Stimulated activated CD4-positive, alpha-beta T cell treated with anti-CD3 and anti-CD28 coated beads, Interleukin-15, amount 100 ng/mL, for 1 hour (primary cell): ENCODE data around the gene B3GNT5.
"Not testable (repeated sequence)": the region's sequence is repeated elsewhere in the genome, so short reads cannot be mapped to it uniquely, and the experiment has no call there.

ENCODE experiments used
- DNase-seq, 2 donors: peaks; one replicate each; pipeline ENCODE4 v3.0.0-alpha.2; 2020; ENCODE audit warnings: low read depth in 1 of 2, low spot score in 1 of 2

B3GNT5 gene

GRCh38 chr3:183230251-183230650 is 22.8 kb upstream of the B3GNT5 start:
- DNase-seq = not testable (repeated sequence)

GRCh38 chr3:183230826-183231225 is 22.2 kb upstream of the B3GNT5 start:
- DNase-seq = no peak

GRCh38 chr3:183233966-183234365 is 19.1 kb upstream of the B3GNT5 start:
- no peak for DNase-seq

GRCh38 chr3:183239046-183239445 is 14.0 kb upstream of the B3GNT5 start:
- no peak for DNase-seq

GRCh38 chr3:183242431-183242830 is 10.6 kb upstream of the B3GNT5 start:
- no peak for DNase-seq

GRCh38 chr3:183244219-183244618 is 8.8 kb upstream of the B3GNT5 start:
- DNase-seq = no peak

GRCh38 chr3:183244981-183245476 is 8.0 kb upstream of the B3GNT5 start:
- DNase-seq = no peak

- no peak for DNase-seq
Observed at GRCh38 chr3:183247011-183247589, 6.0 kb upstream of the B3GNT5 start.

GRCh38 chr3:183249006-183249718 is 3.9 kb upstream of the B3GNT5 start:
- no peak for DNase-seq

- no peak for DNase-seq
Observed at GRCh38 chr3:183252118-183252782, 803 bp upstream of the B3GNT5 start.

- DNase-seq = peak in 1 of 2 donors; percentile 20
Observed at GRCh38 chr3:183253528-183254486, 754 bp downstream of the B3GNT5 start.

GRCh38 chr3:183254487-183255347 is 1.7 kb downstream of the B3GNT5 start:
- peak in 1 of 2 donors; percentile 3 for DNase-seq

- DNase-seq = no peak
Observed at GRCh38 chr3:183255348-183255730, 2.3 kb downstream of the B3GNT5 start.

GRCh38 chr3:183259087-183259486 is 6.0 kb downstream of the B3GNT5 start:
- no peak for DNase-seq

- DNase-seq = no peak
Observed at GRCh38 chr3:183259621-183260020, 6.6 kb downstream of the B3GNT5 start.

GRCh38 chr3:183260167-183260904 is 7.3 kb downstream of the B3GNT5 start:
- no peak for DNase-seq

GRCh38 chr3:183261151-183261724 is 8.2 kb downstream of the B3GNT5 start:
- DNase-seq = no peak

- DNase-seq = no peak
Observed at GRCh38 chr3:183262875-183263378, 9.9 kb downstream of the B3GNT5 start.

GRCh38 chr3:183264268-183264667 is 11.2 kb downstream of the B3GNT5 start:
- no peak for DNase-seq
